ENCODE measurements around the gene ABCA13.

Gene ABCA13

DNA sequence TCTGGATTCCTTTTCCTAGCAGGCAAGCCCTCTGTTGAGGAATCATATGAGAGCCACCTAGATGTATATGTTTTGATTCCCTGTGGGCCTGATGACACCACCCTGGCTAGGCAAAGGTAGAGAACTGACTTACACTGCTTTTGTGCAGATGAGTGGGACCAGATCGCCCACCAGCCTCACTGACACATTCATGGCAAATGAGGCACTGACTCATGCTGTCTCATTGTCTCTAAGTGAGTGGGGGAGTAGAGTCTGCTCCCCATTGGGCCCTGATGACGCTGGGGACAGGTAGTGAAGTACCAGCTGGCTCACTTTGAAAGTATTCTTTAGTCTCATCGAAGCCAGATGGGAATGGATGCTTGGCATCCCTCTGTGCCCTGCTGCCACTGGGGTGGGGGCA is 326.3 kb downstream of the ABCA13 start:
- no peaks in the 10 kb centered on the region for H3K36me3 ChIP-seq (ENCODE audit: control insufficient read depth, insufficient read depth, low read length)
- no peaks in the 10 kb centered on the region for H3K27me3 ChIP-seq (ENCODE audit: control insufficient read depth, insufficient read depth, low read length)
- H3K4me3 ChIP-seq (ENCODE audit: low read length), result no peak overlapping the region
- H3K9ac ChIP-seq (ENCODE audit: low read length), result no peak overlapping the region
- no peaks in the 10 kb centered on the region for H3K4me1 ChIP-seq (ENCODE audit: control insufficient read depth, insufficient read depth, low read length)
- H3K27ac ChIP-seq (ENCODE audit: low read depth, low read length), result no peak overlapping the region

DNA sequence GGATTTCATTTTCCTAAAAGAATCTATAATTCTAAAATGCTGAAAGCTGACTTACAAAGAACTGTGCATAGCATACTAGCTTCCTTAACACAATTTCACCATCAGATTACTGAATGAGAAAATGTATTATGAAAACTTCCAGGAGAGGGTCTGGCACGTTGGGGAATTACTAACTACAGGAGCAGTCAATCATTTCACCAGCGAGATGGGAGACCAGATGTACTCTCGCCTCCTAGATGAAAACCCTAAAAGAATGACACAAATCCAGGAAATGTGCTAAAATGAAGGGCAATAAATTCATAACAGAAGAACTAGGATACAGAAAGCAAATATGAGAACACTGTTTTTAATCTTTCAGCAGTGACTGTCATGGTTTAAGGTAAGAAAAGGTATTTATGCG is 330.8 kb downstream of the ABCA13 start:
- Histone ChIP-seq H3K9ac (ENCODE audit: low read length) (no peak overlapping the region), H3K4me1 (ENCODE audit: control insufficient read depth, insufficient read depth, low read length) (no peaks in the 10 kb centered on the region), H3K36me3 (ENCODE audit: control insufficient read depth, insufficient read depth, low read length) (no peaks in the 10 kb centered on the region), H3K27me3 (ENCODE audit: control insufficient read depth, insufficient read depth, low read length) (no peaks in the 10 kb centered on the region), H3K27ac (ENCODE audit: low read depth, low read length) (no peak overlapping the region), H3K4me3 (ENCODE audit: low read length) (no peak overlapping the region)

- no peak overlapping the region for H3K9ac ChIP-seq (ENCODE audit: low read length)
- no peak overlapping the region for H3K4me3 ChIP-seq (ENCODE audit: low read length)
- H3K27me3 ChIP-seq (ENCODE audit: control insufficient read depth, insufficient read depth, low read length), result no peaks in the 10 kb centered on the region
- no peaks in the 10 kb centered on the region for H3K4me1 ChIP-seq (ENCODE audit: control insufficient read depth, insufficient read depth, low read length)
- no peaks in the 10 kb centered on the region for H3K36me3 ChIP-seq (ENCODE audit: control insufficient read depth, insufficient read depth, low read length)
- no peak overlapping the region for H3K27ac ChIP-seq (ENCODE audit: low read depth, low read length)
Observed at GRCh38 chr7:48505051-48505450, 333.8 kb downstream of the ABCA13 start.

DNA sequence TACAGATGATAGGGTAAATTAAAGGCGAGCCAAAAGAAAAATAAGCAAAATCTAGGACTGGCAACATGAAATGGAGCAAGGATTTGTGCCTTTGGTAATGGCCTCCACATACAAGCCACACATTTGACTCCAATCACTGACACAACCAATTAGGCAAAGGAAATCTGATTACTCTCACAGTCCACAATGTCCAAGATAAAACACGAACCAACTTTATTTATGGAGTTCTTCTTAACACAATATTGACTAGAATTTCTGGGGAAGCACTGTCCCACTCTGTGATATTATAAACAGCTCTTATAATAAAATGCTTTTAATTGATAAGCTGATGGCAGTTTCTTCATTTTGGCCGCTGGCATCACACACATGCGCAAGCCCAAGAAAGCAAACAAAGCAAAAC is 334.2 kb downstream of the ABCA13 start:
- Histone ChIP-seq H3K27me3 (ENCODE audit: control insufficient read depth, insufficient read depth, low read length) (no peaks in the 10 kb centered on the region), H3K4me3 (ENCODE audit: low read length) (no peak overlapping the region), H3K4me1 (ENCODE audit: control insufficient read depth, insufficient read depth, low read length) (no peaks in the 10 kb centered on the region), H3K27ac (ENCODE audit: low read depth, low read length) (no peak overlapping the region), H3K9ac (ENCODE audit: low read length) (no peak overlapping the region), H3K36me3 (ENCODE audit: control insufficient read depth, insufficient read depth, low read length) (no peaks in the 10 kb centered on the region)

- H3K36me3 ChIP-seq (ENCODE audit: control insufficient read depth, insufficient read depth, low read length), result no peaks in the 10 kb centered on the region
- H3K4me1 ChIP-seq (ENCODE audit: control insufficient read depth, insufficient read depth, low read length), result no peaks in the 10 kb centered on the region
- no peaks in the 10 kb centered on the region for H3K27me3 ChIP-seq (ENCODE audit: control insufficient read depth, insufficient read depth, low read length)
- H3K4me3 ChIP-seq (ENCODE audit: low read length), result no peak overlapping the region
- H3K9ac ChIP-seq (ENCODE audit: low read length), result no peak overlapping the region
- H3K27ac ChIP-seq (ENCODE audit: low read depth, low read length), result no peak overlapping the region
Observed at GRCh38 chr7:48506569-48506968, 335.3 kb downstream of the ABCA13 start.

- Histone ChIP-seq H3K27ac (ENCODE audit: low read depth, low read length) (no peak overlapping the region), H3K9ac (ENCODE audit: low read length) (no peak overlapping the region), H3K4me1 (ENCODE audit: control insufficient read depth, insufficient read depth, low read length) (no peaks in the 10 kb centered on the region), H3K4me3 (ENCODE audit: low read length) (no peak overlapping the region), H3K27me3 (ENCODE audit: control insufficient read depth, insufficient read depth, low read length) (no peaks in the 10 kb centered on the region), H3K36me3 (ENCODE audit: control insufficient read depth, insufficient read depth, low read length) (no peaks in the 10 kb centered on the region)
Observed at GRCh38 chr7:48511080-48511479, 339.8 kb downstream of the ABCA13 start.

DNA sequence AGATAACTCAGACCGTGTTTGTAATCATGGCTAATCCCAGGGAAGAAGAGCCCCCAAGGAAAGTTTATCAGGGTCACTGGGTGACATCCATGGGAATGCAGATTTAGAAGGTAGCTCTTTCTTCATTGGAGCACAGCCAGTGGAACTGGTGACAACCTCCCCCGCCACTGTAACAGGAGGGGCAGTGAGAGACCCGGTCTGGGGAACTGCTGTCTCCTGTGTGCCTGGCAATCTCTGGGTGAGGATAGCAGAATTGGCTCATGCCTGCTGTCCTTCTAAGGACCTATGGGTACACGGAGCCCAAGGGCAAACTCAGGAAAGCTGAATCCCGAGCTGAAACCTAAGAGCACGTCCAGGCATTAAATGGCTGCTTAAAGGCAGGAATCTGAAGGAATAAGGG is 341.6 kb downstream of the ABCA13 start:
- no peaks in the 10 kb centered on the region for H3K27me3 ChIP-seq (ENCODE audit: control insufficient read depth, insufficient read depth, low read length)
- no peaks in the 10 kb centered on the region for H3K4me1 ChIP-seq (ENCODE audit: control insufficient read depth, insufficient read depth, low read length)
- no peak overlapping the region for H3K27ac ChIP-seq (ENCODE audit: low read depth, low read length)
- no peak overlapping the region for H3K9ac ChIP-seq (ENCODE audit: low read length)
- H3K36me3 ChIP-seq (ENCODE audit: control insufficient read depth, insufficient read depth, low read length), result no peaks in the 10 kb centered on the region
- no peak overlapping the region for H3K4me3 ChIP-seq (ENCODE audit: low read length)

DNA sequence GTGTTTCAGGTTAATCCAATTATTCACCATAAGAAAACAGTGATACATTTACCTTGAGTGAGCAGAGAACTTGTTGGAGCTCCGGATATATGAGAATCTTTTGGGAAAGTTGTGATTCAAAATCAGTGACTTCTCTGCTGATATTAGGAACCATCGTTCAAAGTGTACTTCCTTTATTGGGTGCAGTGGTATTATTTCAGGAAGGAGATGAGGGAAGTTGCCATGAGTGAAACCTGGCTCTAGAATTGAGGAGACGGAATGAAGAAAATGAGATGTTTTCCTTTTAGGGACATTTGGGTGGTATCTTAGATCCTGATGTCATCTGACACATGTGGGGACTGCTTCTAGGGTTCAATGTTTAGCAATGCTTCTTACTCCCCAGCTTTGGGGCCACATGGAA is 343.9 kb downstream of the ABCA13 start:
- Histone ChIP-seq H3K27ac (ENCODE audit: low read depth, low read length) (no peak overlapping the region), H3K4me3 (ENCODE audit: low read length) (no peak overlapping the region), H3K9ac (ENCODE audit: low read length) (no peak overlapping the region), H3K4me1 (ENCODE audit: control insufficient read depth, insufficient read depth, low read length) (no peaks in the 10 kb centered on the region), H3K27me3 (ENCODE audit: control insufficient read depth, insufficient read depth, low read length) (no peaks in the 10 kb centered on the region), H3K36me3 (ENCODE audit: control insufficient read depth, insufficient read depth, low read length) (no peaks in the 10 kb centered on the region)

- no peak overlapping the region for H3K9ac ChIP-seq (ENCODE audit: low read length)
- H3K4me3 ChIP-seq (ENCODE audit: low read length), result no peak overlapping the region
- no peak overlapping the region for H3K27ac ChIP-seq (ENCODE audit: low read depth, low read length)
- no peaks in the 10 kb centered on the region for H3K36me3 ChIP-seq (ENCODE audit: control insufficient read depth, insufficient read depth, low read length)
- no peaks in the 10 kb centered on the region for H3K4me1 ChIP-seq (ENCODE audit: control insufficient read depth, insufficient read depth, low read length)
- no peaks in the 10 kb centered on the region for H3K27me3 ChIP-seq (ENCODE audit: control insufficient read depth, insufficient read depth, low read length)
Observed at GRCh38 chr7:48518092-48518491, 346.8 kb downstream of the ABCA13 start.

DNA sequence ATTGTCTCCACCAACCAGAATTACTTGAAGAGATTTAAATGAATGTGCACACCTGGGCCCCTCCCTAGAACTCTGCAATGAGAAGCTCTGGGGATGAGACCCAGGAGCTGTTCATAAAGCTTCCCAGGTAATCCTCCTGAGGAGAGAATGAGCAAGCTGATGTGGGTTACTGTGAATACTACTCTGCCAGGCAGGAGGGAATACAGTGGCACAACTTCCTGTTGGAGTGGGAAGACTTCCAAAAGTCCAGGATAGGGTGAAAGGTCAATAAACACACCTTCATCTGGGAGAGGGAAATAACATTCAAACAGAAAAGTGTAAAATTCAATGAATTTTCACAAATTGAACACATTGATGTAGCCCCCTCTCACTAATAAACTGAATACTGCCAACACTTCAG is 351.4 kb downstream of the ABCA13 start:
- Histone ChIP-seq H3K9ac (ENCODE audit: low read length) (no peak overlapping the region), H3K4me3 (ENCODE audit: low read length) (no peak overlapping the region), H3K4me1 (ENCODE audit: control insufficient read depth, insufficient read depth, low read length) (no peaks in the 10 kb centered on the region), H3K36me3 (ENCODE audit: control insufficient read depth, insufficient read depth, low read length) (no peaks in the 10 kb centered on the region), H3K27me3 (ENCODE audit: control insufficient read depth, insufficient read depth, low read length) (no peaks in the 10 kb centered on the region), H3K27ac (ENCODE audit: low read depth, low read length) (no peak overlapping the region)

DNA sequence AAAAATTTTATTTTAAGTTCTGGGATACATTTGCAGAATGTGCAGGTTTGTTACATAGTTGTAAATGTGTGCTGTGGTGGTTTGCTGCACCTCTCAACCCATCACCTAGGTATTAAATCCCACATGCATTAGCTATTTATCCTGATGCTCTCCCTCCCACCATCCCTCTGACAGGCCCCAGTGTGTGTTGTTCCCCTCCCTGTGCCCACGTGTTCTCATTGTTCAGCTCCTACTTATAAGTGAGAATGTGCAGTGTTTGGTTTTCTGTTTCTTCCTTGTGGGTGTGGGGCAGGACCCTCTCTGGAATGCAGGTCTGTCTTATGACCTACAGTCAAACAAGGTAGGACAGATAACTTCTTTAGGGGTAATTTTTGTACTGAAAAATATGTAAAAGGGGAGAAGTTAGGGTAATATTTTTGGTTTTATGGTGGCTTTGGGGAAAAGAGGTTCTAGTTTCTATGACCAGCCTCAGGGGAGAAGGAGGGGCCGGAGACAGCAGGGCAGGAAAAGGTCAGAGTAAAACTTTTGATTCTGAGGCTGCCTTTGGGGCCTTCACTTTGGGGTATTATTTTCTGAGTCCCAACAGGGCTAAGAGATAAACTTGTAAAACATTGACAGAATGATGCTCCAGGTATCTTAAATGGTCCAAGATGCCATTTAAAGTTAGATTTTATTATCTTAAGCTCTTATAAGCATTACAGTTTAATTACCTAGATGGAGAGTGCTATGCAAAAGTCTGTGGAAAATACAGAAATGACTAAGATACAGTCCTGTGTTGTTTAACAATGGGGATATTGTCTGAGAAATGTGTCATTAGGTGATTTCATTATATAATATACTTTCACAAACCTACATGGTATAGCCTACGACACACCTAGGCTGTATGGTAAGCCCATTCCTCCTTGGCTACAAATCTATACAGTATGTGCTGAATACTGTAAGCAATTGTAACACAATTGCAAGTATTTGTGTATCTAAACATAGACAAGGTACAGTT is 354.8 kb downstream of the ABCA13 start:
- H3K9ac ChIP-seq (ENCODE audit: low read length), result no peak overlapping the region
- no peaks in the 10 kb centered on the region for H3K4me1 ChIP-seq (ENCODE audit: control insufficient read depth, insufficient read depth, low read length)
- no peak overlapping the region for H3K27ac ChIP-seq (ENCODE audit: low read depth, low read length)
- no peaks in the 10 kb centered on the region for H3K27me3 ChIP-seq (ENCODE audit: control insufficient read depth, insufficient read depth, low read length)
- H3K4me3 ChIP-seq (ENCODE audit: low read length), result no peak overlapping the region
- H3K36me3 ChIP-seq (ENCODE audit: control insufficient read depth, insufficient read depth, low read length), result no peaks in the 10 kb centered on the region

DNA sequence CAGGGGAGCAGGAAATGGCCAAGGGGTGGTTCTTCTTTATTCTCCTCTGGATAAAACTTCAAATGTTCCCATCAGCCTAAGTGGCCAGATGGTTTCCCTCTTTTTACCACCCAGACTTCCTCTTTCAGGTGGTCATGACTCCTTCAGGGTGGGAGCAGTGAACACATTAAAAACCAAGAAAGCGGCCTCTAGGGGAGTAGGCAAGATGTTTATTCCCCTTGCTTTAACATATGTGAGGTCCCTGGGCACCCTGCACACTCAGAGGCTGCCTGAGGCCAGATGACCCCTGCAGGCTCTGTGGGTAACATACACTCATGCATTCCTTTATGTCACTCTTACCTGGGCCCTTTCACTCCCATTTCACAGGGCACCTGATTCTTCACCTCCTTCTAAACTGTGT is 357.4 kb downstream of the ABCA13 start:
- H3K4me3 ChIP-seq (ENCODE audit: low read length), result no peak overlapping the region
- H3K9ac ChIP-seq (ENCODE audit: low read length), result no peak overlapping the region
- H3K27me3 ChIP-seq (ENCODE audit: control insufficient read depth, insufficient read depth, low read length), result no peaks in the 10 kb centered on the region
- no peaks in the 10 kb centered on the region for H3K36me3 ChIP-seq (ENCODE audit: control insufficient read depth, insufficient read depth, low read length)
- no peaks in the 10 kb centered on the region for H3K4me1 ChIP-seq (ENCODE audit: control insufficient read depth, insufficient read depth, low read length)
- no peak overlapping the region for H3K27ac ChIP-seq (ENCODE audit: low read depth, low read length)

DNA sequence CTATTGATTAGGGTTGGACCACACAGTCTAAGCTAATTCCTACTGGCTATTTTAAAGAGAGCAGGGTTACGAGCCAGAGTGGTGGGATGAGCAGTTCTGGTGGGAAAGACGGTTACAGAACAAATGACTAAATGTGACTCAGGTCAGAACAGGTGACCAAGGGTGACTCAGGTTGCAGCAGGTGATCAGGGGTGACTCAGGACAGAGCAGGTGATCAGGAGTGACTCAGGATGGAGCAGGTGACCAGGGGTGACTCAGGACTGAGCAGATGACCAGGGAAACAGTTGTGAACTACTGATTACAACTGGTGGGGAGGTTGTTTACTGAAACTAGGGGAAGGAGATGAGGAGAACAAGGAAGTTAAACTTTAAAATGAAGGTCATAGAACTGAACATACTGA is 366.3 kb downstream of the ABCA13 start:
- Histone ChIP-seq H3K27me3 (ENCODE audit: control insufficient read depth, insufficient read depth, low read length) (no peaks in the 10 kb centered on the region), H3K9ac (ENCODE audit: low read length) (no peak overlapping the region), H3K27ac (ENCODE audit: low read depth, low read length) (no peak overlapping the region), H3K4me3 (ENCODE audit: low read length) (no peak overlapping the region), H3K4me1 (ENCODE audit: control insufficient read depth, insufficient read depth, low read length) (no peaks in the 10 kb centered on the region), H3K36me3 (ENCODE audit: control insufficient read depth, insufficient read depth, low read length) (no peaks in the 10 kb centered on the region)

Measured in rectal smooth muscle tissue (tissue), 1 donor.